Measurements from ENCODE around the gene TMTC1. TPM values are rescaled to one million over a fixed set of nuclear protein-coding genes. Genes with fewer than 3 reads are reported as not detected.

The TMTC1 gene
- total RNA-seq, 2 experiments from 2014 or later, result not detected

DNA sequence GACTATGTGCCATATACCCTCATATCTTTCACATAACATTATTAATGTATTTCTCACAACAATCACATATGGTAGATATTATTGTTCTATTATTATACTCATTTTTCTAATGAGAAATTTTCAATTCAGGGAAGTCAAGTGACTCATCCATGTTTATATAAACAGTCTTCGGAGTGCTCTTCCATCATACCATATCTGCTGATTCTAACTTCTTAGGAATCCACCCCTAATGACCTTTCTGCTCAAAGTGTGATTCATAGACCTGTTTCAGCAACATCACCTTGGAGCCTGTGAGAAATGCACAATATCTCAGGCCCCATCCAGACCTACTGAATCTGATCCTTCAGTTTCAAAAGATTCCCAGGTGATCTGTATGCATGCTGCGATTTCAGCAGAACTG lies 246.4 kb downstream of the TMTC1 start:
- ATAC-seq (ENCODE audit: poor library complexity) (no peak), DNase-seq (no peak)
- no peaks in the 10 kb centered on the region for H3K4me1 Mint-ChIP-seq (ENCODE audit: low read depth)
- no peak overlapping the region for H3K27ac ChIP-seq (ENCODE audit: low read depth in 1 of 2, low read length in 2 of 2)
- intact Hi-C loops (cut with DNase I, micrococcal nuclease), result no loop called here
- no peaks in the 10 kb centered on the region for H3K36me3 Mint-ChIP-seq (ENCODE audit: low read depth)
- H3K36me3 ChIP-seq (ENCODE audit: insufficient read depth, low read length), result no peaks in the 10 kb centered on the region
- no peak overlapping the region for H3K4me3 ChIP-seq (ENCODE audit: low read length)
- no peaks in the 10 kb centered on the region for H3K9me3 Mint-ChIP-seq
- no peaks in the 10 kb centered on the region for H3K9me3 ChIP-seq (ENCODE audit: control insufficient read depth in 1 of 2, insufficient read depth in 1 of 2, low read length in 2 of 2)
- peaks cover 23% of the 10 kb centered on the region for H3K27me3 Mint-ChIP-seq
- ChIA-PET POLR2A (no interaction called here), CTCF (no interaction called here)
- TF ChIP-seq, protein P1, sequence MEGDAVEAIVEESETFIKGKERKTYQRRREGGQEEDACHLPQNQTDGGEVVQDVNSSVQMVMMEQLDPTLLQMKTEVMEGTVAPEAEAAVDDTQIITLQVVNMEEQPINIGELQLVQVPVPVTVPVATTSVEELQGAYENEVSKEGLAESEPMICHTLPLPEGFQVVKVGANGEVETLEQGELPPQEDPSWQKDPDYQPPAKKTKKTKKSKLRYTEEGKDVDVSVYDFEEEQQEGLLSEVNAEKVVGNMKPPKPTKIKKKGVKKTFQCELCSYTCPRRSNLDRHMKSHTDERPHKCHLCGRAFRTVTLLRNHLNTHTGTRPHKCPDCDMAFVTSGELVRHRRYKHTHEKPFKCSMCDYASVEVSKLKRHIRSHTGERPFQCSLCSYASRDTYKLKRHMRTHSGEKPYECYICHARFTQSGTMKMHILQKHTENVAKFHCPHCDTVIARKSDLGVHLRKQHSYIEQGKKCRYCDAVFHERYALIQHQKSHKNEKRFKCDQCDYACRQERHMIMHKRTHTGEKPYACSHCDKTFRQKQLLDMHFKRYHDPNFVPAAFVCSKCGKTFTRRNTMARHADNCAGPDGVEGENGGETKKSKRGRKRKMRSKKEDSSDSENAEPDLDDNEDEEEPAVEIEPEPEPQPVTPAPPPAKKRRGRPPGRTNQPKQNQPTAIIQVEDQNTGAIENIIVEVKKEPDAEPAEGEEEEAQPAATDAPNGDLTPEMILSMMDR (IDR thresholded peaks at IDR 0.05), result no peak
- H3K27ac Mint-ChIP-seq, result no peak overlapping the region
- no peak overlapping the region for H3K4me3 Mint-ChIP-seq
- peaks cover 0 to 6% of the 10 kb centered on the region in 2 experiments for H3K27me3 ChIP-seq (ENCODE audit: control insufficient read depth in 1 of 2, insufficient read depth in 2 of 2, low read length in 2 of 2)
- H3K4me1 ChIP-seq (ENCODE audit: insufficient read depth, low read length), result no peaks in the 10 kb centered on the region

DNA sequence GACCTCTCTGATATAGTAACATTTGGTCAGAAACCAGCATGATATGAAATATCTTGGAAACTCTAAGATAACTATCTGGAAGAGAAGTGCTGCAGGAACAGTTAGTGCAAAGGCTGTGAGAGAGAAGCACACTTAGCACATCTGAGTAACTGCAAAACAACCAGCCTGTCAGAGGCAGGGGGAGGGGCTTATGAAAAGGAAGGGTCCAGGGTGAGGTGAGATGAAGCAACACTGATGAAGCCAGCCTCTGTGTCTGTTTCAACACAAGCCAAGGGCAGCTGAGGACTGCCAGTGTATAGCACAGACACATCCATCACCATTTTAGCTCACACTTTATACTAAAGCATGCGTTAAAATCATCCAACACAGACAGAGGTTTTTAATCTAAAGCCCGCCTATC lies 248.8 kb downstream of the TMTC1 start:
- no peak for ATAC-seq (ENCODE audit: poor library complexity)
- Mint-ChIP-seq H3K4me3 (no peak overlapping the region), H3K36me3 (ENCODE audit: low read depth) (no peaks in the 10 kb centered on the region), H3K9me3 (no peaks in the 10 kb centered on the region), H3K27ac (no peak overlapping the region), H3K4me1 (ENCODE audit: low read depth) (no peaks in the 10 kb centered on the region), H3K27me3 (peaks cover 37% of the 10 kb centered on the region)
- DNase-seq, result no peak
- Histone ChIP-seq H3K27ac (ENCODE audit: low read depth in 1 of 2, low read length in 2 of 2) (no peak overlapping the region), H3K36me3 (ENCODE audit: insufficient read depth, low read length) (no peaks in the 10 kb centered on the region), H3K4me1 (ENCODE audit: insufficient read depth, low read length) (no peaks in the 10 kb centered on the region), H3K27me3 (ENCODE audit: control insufficient read depth in 1 of 2, insufficient read depth in 2 of 2, low read length in 2 of 2) (peaks cover 4 to 8% of the 10 kb centered on the region in 2 experiments), H3K4me3 (ENCODE audit: low read length) (no peak overlapping the region), H3K9me3 (ENCODE audit: control insufficient read depth in 1 of 2, insufficient read depth in 1 of 2, low read length in 2 of 2) (no peaks in the 10 kb centered on the region)
- ChIA-PET POLR2A (no interaction called here), CTCF (no interaction called here)
- intact Hi-C loops (cut with DNase I, micrococcal nuclease), result no loop called here
- TF ChIP-seq, protein P1 (IDR thresholded peaks at IDR 0.05), result no peak

DNA sequence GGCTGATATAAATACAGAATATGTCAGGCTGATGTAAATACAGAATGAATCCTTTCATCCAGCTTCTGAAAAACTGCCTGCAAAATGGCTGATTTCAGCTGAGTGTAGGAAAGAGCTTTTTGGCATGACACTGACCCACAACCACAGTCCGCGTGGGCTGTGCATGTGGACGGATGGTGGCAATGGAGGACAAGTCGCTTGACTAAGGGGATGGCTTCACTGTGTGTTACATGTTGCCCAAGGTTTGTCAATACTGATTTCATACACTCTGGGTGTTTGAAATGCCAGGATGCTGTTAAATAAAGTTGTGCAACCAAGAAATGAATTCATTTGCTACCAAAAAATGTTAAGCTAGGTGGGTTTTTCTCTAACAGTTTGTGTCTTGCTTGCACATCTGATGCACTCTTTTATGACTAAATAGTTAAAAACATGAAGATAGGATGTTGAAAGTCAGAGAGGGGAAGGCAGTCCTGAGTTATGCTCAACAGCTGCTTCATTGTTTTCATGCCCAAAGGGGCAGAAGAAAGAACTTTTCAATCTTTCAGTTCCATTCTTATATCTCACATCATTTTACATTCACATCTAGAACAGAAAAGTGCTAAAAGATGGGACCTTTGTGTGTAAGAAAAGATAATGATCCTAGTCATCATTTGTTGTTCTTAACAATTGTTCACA lies 249.8 kb downstream of the TMTC1 start:
- H3K27me3 Mint-ChIP-seq, result peaks cover 42% of the 10 kb centered on the region
- no peaks in the 10 kb centered on the region for H3K4me1 ChIP-seq (ENCODE audit: insufficient read depth, low read length)
- no peak overlapping the region for H3K27ac Mint-ChIP-seq
- CTCF ChIA-PET, result no interaction called here
- H3K4me3 ChIP-seq (ENCODE audit: low read length), result no peak overlapping the region
- no peak overlapping the region for H3K4me3 Mint-ChIP-seq
- no peak overlapping the region for H3K27ac ChIP-seq (ENCODE audit: low read depth in 1 of 2, low read length in 2 of 2)
- POLR2A ChIA-PET, result no interaction called here
- peaks cover 4 to 12% of the 10 kb centered on the region in 2 experiments for H3K27me3 ChIP-seq (ENCODE audit: control insufficient read depth in 1 of 2, insufficient read depth in 2 of 2, low read length in 2 of 2)
- ATAC-seq (ENCODE audit: poor library complexity) (no peak), DNase-seq (no peak)
- TF ChIP-seq, protein P1 (IDR thresholded peaks at IDR 0.05), result no peak
- no peaks in the 10 kb centered on the region for H3K36me3 Mint-ChIP-seq (ENCODE audit: low read depth)
- H3K9me3 Mint-ChIP-seq, result no peaks in the 10 kb centered on the region
- no peaks in the 10 kb centered on the region for H3K9me3 ChIP-seq (ENCODE audit: control insufficient read depth in 1 of 2, insufficient read depth in 1 of 2, low read length in 2 of 2)
- no peaks in the 10 kb centered on the region for H3K4me1 Mint-ChIP-seq (ENCODE audit: low read depth)
- intact Hi-C loops (cut with DNase I, micrococcal nuclease), result no loop called here
- H3K36me3 ChIP-seq (ENCODE audit: insufficient read depth, low read length), result no peaks in the 10 kb centered on the region

All from CD4-positive, alpha-beta T cell (primary cell).